ENCODE results near the gene TENT4A.

The TENT4A gene

GRCh38 chr5:6682239-6682638 lies 31.0 kb upstream of the TENT4A start:
- Histone ChIP-seq H3K4me3 (ENCODE audit: low read length) (no peak overlapping the region), H3K4me1 (ENCODE audit: insufficient read depth, low read length) (peaks cover 2% of the 10 kb centered on the region), H3K36me3 (ENCODE audit: insufficient read depth, low read length) (no peaks in the 10 kb centered on the region), H3K9me3 (ENCODE audit: low read length) (no peaks in the 10 kb centered on the region), H3K27me3 (ENCODE audit: insufficient read depth, low read length) (no peaks in the 10 kb centered on the region), H2AFZ (ENCODE audit: low read depth, low read length) (no peak overlapping the region)

- no peak overlapping the region for H3K4me3 ChIP-seq (ENCODE audit: low read length)
- peaks cover 2% of the 10 kb centered on the region for H3K4me1 ChIP-seq (ENCODE audit: insufficient read depth, low read length)
- peaks cover 2% of the 10 kb centered on the region for H3K27me3 ChIP-seq (ENCODE audit: insufficient read depth, low read length)
- no peak overlapping the region for H2AFZ ChIP-seq (ENCODE audit: low read depth, low read length)
- no peaks in the 10 kb centered on the region for H3K9me3 ChIP-seq (ENCODE audit: low read length)
- H3K36me3 ChIP-seq (ENCODE audit: insufficient read depth, low read length) = no peaks in the 10 kb centered on the region
Measured at GRCh38 chr5:6683241-6683640, 30.0 kb upstream of the TENT4A start.

DNA sequence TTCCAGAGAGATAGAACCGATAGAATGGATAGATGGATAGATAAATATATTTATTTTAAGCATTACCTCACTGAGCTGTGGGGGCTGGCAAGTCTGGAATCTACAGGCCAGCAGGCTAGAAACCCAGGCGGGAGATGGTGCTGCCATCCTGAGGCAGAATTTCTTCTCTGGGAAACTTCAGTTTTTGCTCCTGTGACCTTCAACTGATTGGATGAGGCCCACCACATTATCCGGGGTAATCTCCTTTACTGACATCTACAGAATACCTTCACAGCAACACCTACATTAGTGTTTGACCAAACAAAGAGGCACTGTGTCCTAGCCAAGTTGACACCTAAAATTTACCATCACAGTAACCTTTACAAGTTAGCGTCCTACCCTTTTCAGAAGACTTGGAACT lies 29.2 kb upstream of the TENT4A start:
- no peak overlapping the region for H3K4me3 ChIP-seq (ENCODE audit: low read length)
- H2AFZ ChIP-seq (ENCODE audit: low read depth, low read length) = no peak overlapping the region
- H3K9me3 ChIP-seq (ENCODE audit: low read length) = no peaks in the 10 kb centered on the region
- peaks cover 2% of the 10 kb centered on the region for H3K4me1 ChIP-seq (ENCODE audit: insufficient read depth, low read length)
- H3K27me3 ChIP-seq (ENCODE audit: insufficient read depth, low read length) = peaks cover 3% of the 10 kb centered on the region
- no peaks in the 10 kb centered on the region for H3K36me3 ChIP-seq (ENCODE audit: insufficient read depth, low read length)

- H2AFZ ChIP-seq (ENCODE audit: low read depth, low read length) = peak overlapping the region; percentile 79
- H3K27me3 ChIP-seq (ENCODE audit: insufficient read depth, low read length) = peaks cover 3% of the 10 kb centered on the region
- H3K9me3 ChIP-seq (ENCODE audit: low read length) = no peaks in the 10 kb centered on the region
- H3K36me3 ChIP-seq (ENCODE audit: insufficient read depth, low read length) = no peaks in the 10 kb centered on the region
- peaks cover 2% of the 10 kb centered on the region for H3K4me1 ChIP-seq (ENCODE audit: insufficient read depth, low read length)
- H3K4me3 ChIP-seq (ENCODE audit: low read length) = peak overlapping the region; percentile 57
Measured at GRCh38 chr5:6686501-6686900, 26.7 kb upstream of the TENT4A start.

- Histone ChIP-seq H2AFZ (ENCODE audit: low read depth, low read length) (peak overlapping the region; percentile 79), H3K4me1 (ENCODE audit: insufficient read depth, low read length) (peaks cover 2% of the 10 kb centered on the region), H3K4me3 (ENCODE audit: low read length) (peak overlapping the region; percentile 57), H3K36me3 (ENCODE audit: insufficient read depth, low read length) (no peaks in the 10 kb centered on the region), H3K9me3 (ENCODE audit: low read length) (no peaks in the 10 kb centered on the region), H3K27me3 (ENCODE audit: insufficient read depth, low read length) (peaks cover 3% of the 10 kb centered on the region)
Measured at GRCh38 chr5:6686915-6687409, 26.3 kb upstream of the TENT4A start.

DNA sequence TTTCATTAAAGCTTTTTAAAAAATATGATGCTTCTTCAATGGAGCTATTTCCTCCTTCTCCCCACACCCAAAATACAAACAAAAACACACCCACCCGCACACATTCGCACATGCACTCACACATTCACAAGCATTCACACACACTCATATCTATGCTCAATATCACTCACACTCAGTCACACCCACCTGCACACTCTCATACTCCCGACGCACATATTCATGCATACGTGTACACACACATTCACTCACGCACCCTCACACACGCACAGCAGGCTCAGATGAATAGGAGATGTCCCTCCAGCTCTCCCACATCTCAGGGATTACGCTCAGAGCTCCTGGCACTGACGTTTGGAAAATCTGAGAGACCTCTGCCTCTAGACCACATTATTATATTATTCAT lies 25.7 kb upstream of the TENT4A start:
- Histone ChIP-seq H3K4me1 (ENCODE audit: insufficient read depth, low read length) (peaks cover 2% of the 10 kb centered on the region), H3K27me3 (ENCODE audit: insufficient read depth, low read length) (peaks cover 3% of the 10 kb centered on the region), H3K36me3 (ENCODE audit: insufficient read depth, low read length) (no peaks in the 10 kb centered on the region), H3K9me3 (ENCODE audit: low read length) (no peaks in the 10 kb centered on the region), H3K4me3 (ENCODE audit: low read length) (peak overlapping the region; percentile 57), H2AFZ (ENCODE audit: low read depth, low read length) (peak overlapping the region; percentile 79)

DNA sequence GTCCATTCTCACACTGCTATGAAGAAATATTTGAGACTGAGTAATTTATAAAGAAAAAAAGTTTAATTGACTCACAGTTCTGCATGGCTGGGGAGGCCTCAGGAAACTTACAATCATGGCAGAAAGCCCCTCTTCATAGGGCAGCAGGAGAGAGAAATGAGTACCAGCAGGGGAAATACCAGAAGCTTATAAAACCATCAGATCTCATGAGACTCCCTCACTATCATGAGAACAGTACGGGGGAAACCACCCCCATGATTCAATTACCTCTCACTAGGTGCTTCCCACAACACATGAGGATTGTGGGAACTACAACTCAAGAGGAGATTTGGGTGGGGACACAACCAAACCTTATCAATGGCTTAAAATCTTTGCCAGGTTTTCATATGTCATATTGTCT lies 20.3 kb upstream of the TENT4A start:
- Histone ChIP-seq H3K4me1 (ENCODE audit: insufficient read depth, low read length) (no peaks in the 10 kb centered on the region), H3K36me3 (ENCODE audit: insufficient read depth, low read length) (no peaks in the 10 kb centered on the region), H2AFZ (ENCODE audit: low read depth, low read length) (no peak overlapping the region), H3K9me3 (ENCODE audit: low read length) (no peaks in the 10 kb centered on the region), H3K4me3 (ENCODE audit: low read length) (no peak overlapping the region), H3K27me3 (ENCODE audit: insufficient read depth, low read length) (peaks cover 3% of the 10 kb centered on the region)

- Histone ChIP-seq H3K9me3 (ENCODE audit: low read length) (no peaks in the 10 kb centered on the region), H3K4me1 (ENCODE audit: insufficient read depth, low read length) (peaks cover 22% of the 10 kb centered on the region), H2AFZ (ENCODE audit: low read depth, low read length) (no peak overlapping the region), H3K4me3 (ENCODE audit: low read length) (no peak overlapping the region), H3K36me3 (ENCODE audit: insufficient read depth, low read length) (no peaks in the 10 kb centered on the region), H3K27me3 (ENCODE audit: insufficient read depth, low read length) (peaks cover 5% of the 10 kb centered on the region)
Measured at GRCh38 chr5:6698696-6699095, 14.5 kb upstream of the TENT4A start.

DNA sequence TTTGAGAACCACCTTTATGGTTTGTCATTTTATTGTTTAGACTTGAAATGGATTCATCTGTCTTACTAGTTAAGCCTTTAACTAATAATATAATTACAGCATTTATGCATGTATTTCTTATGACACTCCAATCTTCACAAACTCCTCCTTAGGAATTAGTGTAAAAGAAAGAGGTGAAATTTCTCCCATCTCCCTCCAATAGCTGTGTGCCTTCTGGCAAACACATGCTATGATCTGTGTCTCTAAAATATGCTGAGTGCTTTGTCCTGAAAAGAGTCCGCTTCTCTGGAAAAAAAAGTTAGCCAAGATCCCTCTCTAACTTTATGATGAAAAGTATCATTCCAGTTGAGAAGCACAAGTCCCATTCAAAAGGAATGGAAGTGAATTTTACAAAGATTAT lies 13.9 kb upstream of the TENT4A start:
- H3K36me3 ChIP-seq (ENCODE audit: insufficient read depth, low read length) = no peaks in the 10 kb centered on the region
- H3K27me3 ChIP-seq (ENCODE audit: insufficient read depth, low read length) = peaks cover 5% of the 10 kb centered on the region
- H3K4me3 ChIP-seq (ENCODE audit: low read length) = no peak overlapping the region
- H3K4me1 ChIP-seq (ENCODE audit: insufficient read depth, low read length) = peaks cover 22% of the 10 kb centered on the region
- H3K9me3 ChIP-seq (ENCODE audit: low read length) = no peaks in the 10 kb centered on the region
- H2AFZ ChIP-seq (ENCODE audit: low read depth, low read length) = no peak overlapping the region

DNA sequence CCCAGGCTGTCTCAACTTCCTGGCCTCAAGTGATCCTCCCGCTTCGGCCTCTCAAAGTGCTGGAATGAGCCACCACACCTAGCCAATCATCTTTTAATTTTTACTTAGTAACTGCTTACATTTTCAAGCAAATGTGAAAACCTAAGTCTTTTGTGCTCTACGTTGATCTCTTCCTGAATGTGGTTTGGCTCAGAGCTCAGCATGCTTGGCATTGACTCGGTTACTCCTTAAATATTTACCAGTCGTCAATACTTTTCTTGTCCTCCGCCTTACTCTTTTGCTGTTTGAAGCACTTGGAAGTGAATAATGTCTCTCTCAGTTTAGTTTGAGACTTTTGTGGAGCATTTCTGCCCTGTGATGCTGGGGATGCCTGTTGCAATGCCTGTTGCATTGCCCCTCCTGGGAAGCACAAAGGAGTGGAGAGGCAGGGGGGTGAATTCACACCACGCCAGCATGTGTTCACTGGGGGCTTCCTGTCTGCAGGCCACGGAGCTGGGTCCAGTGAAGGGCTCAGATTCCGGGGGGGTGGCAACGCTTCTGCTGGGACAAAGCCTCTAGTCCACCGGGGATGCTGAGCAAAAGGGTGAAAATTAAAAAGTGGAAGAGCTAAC lies 13.1 kb upstream of the TENT4A start:
- Histone ChIP-seq H2AFZ (ENCODE audit: low read depth, low read length) (no peak overlapping the region), H3K27me3 (ENCODE audit: insufficient read depth, low read length) (peaks cover 5% of the 10 kb centered on the region), H3K36me3 (ENCODE audit: insufficient read depth, low read length) (no peaks in the 10 kb centered on the region), H3K9me3 (ENCODE audit: low read length) (no peaks in the 10 kb centered on the region), H3K4me1 (ENCODE audit: insufficient read depth, low read length) (peaks cover 22% of the 10 kb centered on the region), H3K4me3 (ENCODE audit: low read length) (no peak overlapping the region)

- Histone ChIP-seq H3K36me3 (ENCODE audit: insufficient read depth, low read length) (no peaks in the 10 kb centered on the region), H3K9me3 (ENCODE audit: low read length) (no peaks in the 10 kb centered on the region), H3K4me3 (ENCODE audit: low read length) (no peak overlapping the region), H3K4me1 (ENCODE audit: insufficient read depth, low read length) (peaks cover 22% of the 10 kb centered on the region), H3K27me3 (ENCODE audit: insufficient read depth, low read length) (peaks cover 6% of the 10 kb centered on the region), H2AFZ (ENCODE audit: low read depth, low read length) (no peak overlapping the region)
Measured at GRCh38 chr5:6700685-6701355, 12.4 kb upstream of the TENT4A start.

- no peak overlapping the region for H2AFZ ChIP-seq (ENCODE audit: low read depth, low read length)
Measured at GRCh38 chr5:6701491-6701890, 11.7 kb upstream of the TENT4A start.

GRCh38 chr5:6702633-6703032 lies 10.6 kb upstream of the TENT4A start:
- no peak overlapping the region for H3K4me3 ChIP-seq (ENCODE audit: low read length)
- H2AFZ ChIP-seq (ENCODE audit: low read depth, low read length) = no peak overlapping the region

More at GRCh38 chr5:6701491-6701890, 11.7 kb upstream of the TENT4A start:
- Histone ChIP-seq H3K4me3 (ENCODE audit: low read length) (no peak overlapping the region), H3K9me3 (ENCODE audit: low read length) (no peaks in the 10 kb centered on the region), H3K4me1 (ENCODE audit: insufficient read depth, low read length) (peaks cover 22% of the 10 kb centered on the region), H3K36me3 (ENCODE audit: insufficient read depth, low read length) (no peaks in the 10 kb centered on the region), H3K27me3 (ENCODE audit: insufficient read depth, low read length) (peaks cover 8% of the 10 kb centered on the region)

More at GRCh38 chr5:6702633-6703032, 10.6 kb upstream of the TENT4A start:
- no peaks in the 10 kb centered on the region for H3K36me3 ChIP-seq (ENCODE audit: insufficient read depth, low read length)
- peaks cover 11% of the 10 kb centered on the region for H3K27me3 ChIP-seq (ENCODE audit: insufficient read depth, low read length)
- H3K4me1 ChIP-seq (ENCODE audit: insufficient read depth, low read length) = peaks cover 22% of the 10 kb centered on the region
- H3K9me3 ChIP-seq (ENCODE audit: low read length) = no peaks in the 10 kb centered on the region

All from neuron (in vitro differentiated cells).